K562 (cell line): ENCODE measurements around the gene RINT1. TPM values are rescaled to one million over a fixed set of nuclear protein-coding genes. Genes with fewer than 3 reads are reported as not detected.

Experiments used
- ATAC-seq: fragments of 200-7000 bp; cut with Tn5 transposase; 3 replicates; pipeline ENCODE4 v1.9.1; 2020; ENCODE audit warnings: moderate library complexity
- BruUV-seq: library from RNA; stranded (reverse); fragments of 400-500 nt; replicated peaks from 2 replicates; lab custom pipeline; 2021; lab: Mats Ljungman, UMichigan
- CTCF ChIA-PET: fragments of 300-600 bp; formaldehyde crosslinking; extraction: SDS; loops from one replicate; lab custom pipeline; 2021; ENCODE audit warnings: low intra/inter-chr PET ratio; lab: Yijun Ruan, JAX
- POLR2A ChIA-PET: fragments of 300-600, 350-650 bp; sonication (Branson Sonifier 250); formaldehyde crosslinking; extraction: SDS; loops from one replicate; lab custom pipeline; 2021; ENCODE audit warnings: antibody characterized with exemption, inconsistent platforms; lab: Yijun Ruan, JAX
- DNase-seq, 4 experiments: peaks; one replicate each; pipeline versions ENCODE4 v3.0.0 to v3.0.0-alpha.2; 2011 to 2018; ENCODE audit warnings: low spot score in 3 of 4, mixed read lengths in 3 of 4; ENCODE audit errors: extremely low read depth in 1 of 4
- FAIRE-seq: peaks from 2 replicates; lab custom pipeline; 2011; peaks lifted over from hg19 to GRCh38; lab: Jason Lieb, UNC
- H2AFZ ChIP-seq: 2 replicates; pipeline ENCODE4 v1.6.0; 2011; ENCODE audit warnings: low read depth, low read length, control low read depth, inconsistent platforms
- H3K27ac ChIP-seq: fragments of 200-600 bp; 3 replicates; pipeline ENCODE4 v1.8.0; 2011; ENCODE audit warnings: low read depth, mild to moderate bottlenecking, control low read depth, inconsistent platforms, low read length, moderate library complexity, mixed read lengths; ENCODE audit errors: extremely low read depth
- H3K27me3 ChIP-seq, 2 experiments: fragments of 300-600 bp in 1 of 2; 2 replicates in 1 of 2; 3 replicates in 1 of 2; pipeline versions ENCODE4 v1.6.0 to v1.8.0; 2011; ENCODE audit warnings: inconsistent platforms in 2 of 2, low read length in 2 of 2, mild to moderate bottlenecking in 1 of 2, mixed read lengths in 1 of 2, moderate library complexity in 1 of 2; ENCODE audit not compliant: control insufficient read depth in 2 of 2, insufficient read depth in 2 of 2
- H3K36me3 ChIP-seq: fragments of 300-600 bp; 3 replicates; pipeline ENCODE4 v1.8.0; 2011; ENCODE audit warnings: mild to moderate bottlenecking, low read length, inconsistent platforms; ENCODE audit not compliant: control insufficient read depth, insufficient read depth
- H3K4me1 ChIP-seq, 2 experiments: fragments of 200-600 bp in 1 of 2; replicated peaks in 1 of 2; 2 replicates in 1 of 2; 3 replicates in 1 of 2; pipeline versions ENCODE4 v1.5.1 to v1.8.0; 2011; ENCODE audit warnings: inconsistent platforms in 2 of 2, low read length in 2 of 2, mild to moderate bottlenecking in 1 of 2, mixed read lengths in 1 of 2, moderate library complexity in 1 of 2; ENCODE audit not compliant: control insufficient read depth in 2 of 2, insufficient read depth in 2 of 2
- H3K4me2 ChIP-seq: 2 replicates; pipeline ENCODE4 v1.6.1; 2011; ENCODE audit warnings: low read length, control low read depth, inconsistent platforms, mixed read lengths; ENCODE audit not compliant: insufficient read depth
- H3K4me3 ChIP-seq: fragments of 200-600 bp; sonication (generic), shearing (Covaris generic); 2 replicates; pipeline ENCODE4 v1.5.1; 2016; ENCODE audit warnings: control low read depth, inconsistent platforms
- H3K79me2 ChIP-seq: fragments of 200-600 bp; 3 replicates; pipeline ENCODE4 v1.8.0; 2011; ENCODE audit warnings: low read length, inconsistent platforms; ENCODE audit not compliant: control insufficient read depth, insufficient read depth
- H3K9ac ChIP-seq, 2 experiments: 2 replicates each; pipeline versions ENCODE4 v1.6.0 to v1.6.1; 2011; ENCODE audit warnings: low read depth in 2 of 2, low read length in 2 of 2, control low read depth in 1 of 2, inconsistent platforms in 1 of 2, mild to moderate bottlenecking in 1 of 2, mixed read lengths in 1 of 2; ENCODE audit not compliant: insufficient read depth in 1 of 2
- H3K9me1 ChIP-seq: one replicate; pipeline ENCODE4 v1.6.0; 2011; ENCODE audit warnings: inconsistent platforms, mild to moderate bottlenecking, low read length, moderate library complexity; ENCODE audit not compliant: control insufficient read depth, insufficient read depth
- H3K9me3 ChIP-seq: replicated peaks from 2 replicates; pipeline ENCODE4 v1.5.1; 2011; ENCODE audit warnings: low read depth, low read length, inconsistent platforms; ENCODE audit not compliant: control insufficient read depth, insufficient read depth
- H4K20me1 ChIP-seq: replicated peaks from 2 replicates; pipeline ENCODE4 v1.6.1; 2011; ENCODE audit warnings: low read length, inconsistent platforms, mixed read lengths; ENCODE audit not compliant: control insufficient read depth, insufficient read depth
- ARID3B ChIP-seq: fragments of 250-450 bp; sonication (Bioruptor Pico); IDR thresholded peaks from 2 replicates; pipeline ENCODE4 v1.4.0; 2020; ENCODE audit warnings: borderline replicate concordance
- BACH1 ChIP-seq: fragments of 200-800 bp; sonication (Bioruptor generic); IDR thresholded peaks from 2 replicates; pipeline ENCODE4 v1.6.1; 2016; ENCODE audit warnings: missing genetic modification characterization, missing compliant biosample characterization
- ELF2 ChIP-seq: fragments of 250-450 bp; sonication (Bioruptor Pico); IDR thresholded peaks from 2 replicates; pipeline ENCODE4 v1.5.0; 2021; ENCODE audit warnings: mild to moderate bottlenecking
- MECOM ChIP-seq: fragments of 250-450 bp; sonication (Bioruptor Pico); IDR thresholded peaks from 2 replicates; pipeline ENCODE4 v1.8.0; 2022; ENCODE audit warnings: inconsistent platforms
- MEIS2 ChIP-seq: fragments of 450-650 bp; IDR thresholded peaks from 2 replicates; pipeline ENCODE4 v1.6.1; 2014; ENCODE audit warnings: mild to moderate bottlenecking; ENCODE audit not compliant: partially characterized antibody
- NBN ChIP-seq: fragments of 450-650 bp; IDR thresholded peaks from 2 replicates; pipeline ENCODE4 v1.6.1; 2016; ENCODE audit warnings: low read depth, mild to moderate bottlenecking
- PBX2 ChIP-seq, 2 experiments: IDR thresholded peaks in 1 of 2; conservative IDR thresholded peaks in 1 of 2; 2 replicates each; pipeline ENCODE4 v1.6.1; 2016; ENCODE audit warnings: low read depth in 2 of 2, mild to moderate bottlenecking in 1 of 2, missing compliant biosample characterization in 1 of 2, missing genetic modification characterization in 1 of 2, moderate library complexity in 1 of 2
- PRDM10 ChIP-seq: fragments of 450-650 bp; IDR thresholded peaks from 2 replicates; pipeline ENCODE4 v1.6.1; 2018; ENCODE audit not compliant: partially characterized antibody
- RFX5 ChIP-seq: IDR thresholded peaks from 2 replicates; pipeline ENCODE4 v1.6.1; 2011; ENCODE audit warnings: low read depth, mild to moderate bottlenecking, improper control_type of control experiment, low read length
- U2AF2 ChIP-seq: fragments of 200-400 bp; formaldehyde crosslinking; optimal IDR thresholded peaks from 2 replicates; pipeline ENCODE3; 2017; ENCODE audit warnings: low read depth, mild to moderate bottlenecking, low read length
- WGBS: fragments of 100-300 bp; shearing (Covaris generic); methylation state at CpG from one replicate; pipeline ENCODE4 v1.1.6; 2016; ENCODE audit warnings: low coverage, mixed read lengths; ENCODE audit not compliant: insufficient coverage; ENCODE audit errors: missing lambda C conversion rate; 5-methylcytosine and 5-hydroxymethylcytosine counted together
- in situ Hi-C: fragments of 300-500 bp; cut with MboI; formaldehyde crosslinking; loops from 4 replicates; pipeline ENCODE4 v1.15.0; 2018; ENCODE audit warnings: inconsistent platforms, mixed read lengths
- intact Hi-C: fragments of 100-400 bp; cut with micrococcal nuclease; formaldehyde crosslinking; loops from 2 replicates; pipeline ENCODE4 v1.14.2; 2022
- polyA plus RNA-seq, 8 experiments: library from polyadenylated mRNA; depleted of rRNA in 4 of 8; stranded (reverse) in 5 of 8; unstranded in 3 of 8; fragments of >200 nt; fragmentation: Nextera tagmentation in 2 of 8; fragmentation: Illumina TruSeq in 1 of 8; extraction: Ambion mirVana in 2 of 8; extraction: Trizol in 1 of 8; gene quantifications; 2 replicates each; pipeline versions ENCODE4 v1.2.1 to v1.2.3, GENCODE V29; 2011 to 2014; ENCODE audit warnings: inconsistent platforms in 1 of 8, missing spikeins in 1 of 8
- total RNA-seq, 7 experiments: library from RNA; depleted of rRNA in 6 of 7; stranded (reverse); fragments of >200 nt in 6 of 7; fragmentation: Illumina TruSeq in 2 of 7; extraction: Trizol in 2 of 7; gene quantifications; 2 replicates each; pipeline versions ENCODE4 v1.2.1 to v1.2.3, GENCODE V29; 2011 to 2021; ENCODE audit warnings: low replicate concordance in 1 of 7

Gene RINT1
- total and polyA plus RNA-seq, 9 of the 15 experiments (the other 6 are each of a cell fraction or from before 2014, with no cell fraction given), result 21.3 to 74.3 (median 27.4) TPM

GRCh38 chr7:105587909-105588635 lies 56.1 kb downstream of the RINT1 start:
- ChIA-PET POLR2A (interaction anchor here (0.5 to 2.2 kb wide), 4 partner anchors 10 to 670 kb away, joined by 3 to 12 read pairs (median 4); no protein-coding TSS in a partner anchor), CTCF (no interaction called here)
- Histone ChIP-seq H3K9me3 (peaks cover 9% of the 10 kb centered on the region; the same call in 1 of the 2 replicates), H2AFZ (peak overlapping the region; percentile 14; the same call in 1 of the 2 replicates), H4K20me1 (no peaks in the 10 kb centered on the region), H3K27ac (no peak overlapping the region), H3K79me2 (no peaks in the 10 kb centered on the region), H3K4me2 (no peak overlapping the region), H3K36me3 (no peaks in the 10 kb centered on the region; the same call in 2 of the 3 replicates), H3K4me3 (no peak overlapping the region), H3K9me1 (no peaks in the 10 kb centered on the region), H3K27me3 (no peaks in the 10 kb centered on the region), H3K9ac (0 out of 4 replicates have a peak overlapping the region, but pooled peaks of 1 of the 2 experiments have one; percentile 22), H3K4me1 (peaks cover 0 to 13% of the 10 kb centered on the region in 2 experiments; a peak in 3 of 5 replicates)
- BruUV-seq, result no TSS peak
- intact Hi-C loops, result loop anchor here (2.0 to 5.0 kb wide), 4 partner anchors 141 to 665 kb away; no protein-coding TSS in a partner anchor
- FAIRE-seq, result no peak
- ATAC-seq, result peak; percentile 44
- WGBS, result 48% methylated on average over 12 of the region's 12 CpGs
- DNase-seq, result peak in 2 of 4 experiments; percentile 25 to 42
- in situ Hi-C loops, result no loop called here
- peak; percentile 39 for TF ChIP-seq MEIS2
- no peak for TF ChIP-seq NBN
- TF ChIP-seq BACH1 (tag), result no peak
- TF ChIP-seq MECOM (CRISPR knock-in tag), result no peak
- no peak for TF ChIP-seq ELF2
- no peak for TF ChIP-seq U2AF2
- TF ChIP-seq PRDM10, result peak; percentile 12
- TF ChIP-seq RFX5, result no peak
- no peak for TF ChIP-seq ARID3B (CRISPR knock-in tag)
- no peak for TF ChIP-seq PBX2 (CRISPR knock-in tag; IDR thresholded peaks at IDR 0.05; ENCODE audit: low read depth)
- peak; percentile 56 for TF ChIP-seq PBX2 (tag; conservative IDR thresholded peaks at IDR 0.05; ENCODE audit: low read depth)
